Activated CD8-positive, alpha-beta T cell treated with anti-CD3 and anti-CD28 coated beads, Interleukin-2, amount 10 ng/mL, durations not matched to agents 7 days and 5 days (primary cell): ENCODE results near the gene SLC29A1. TPM values are rescaled to one million over a fixed set of nuclear protein-coding genes. Genes with fewer than 3 reads are reported as not detected.

Experiments
- ATAC-seq: fragments of 150-1000 bp; cut with Tn5 transposase; one replicate; pipeline ENCODE4 v1.10.0; 2021; ENCODE audit warnings: moderate library complexity
- CTCF ChIA-PET: fragments of 350-600 bp; sonication (Branson Sonifier 250); formaldehyde crosslinking; loops from one replicate; lab custom pipeline; 2021; ENCODE audit warnings: antibody characterized with exemption; lab: Charles Lee
- POLR2A ChIA-PET: fragments of 350-600 bp; sonication (Branson Sonifier 250); formaldehyde crosslinking; loops from one replicate; lab custom pipeline; 2021; ENCODE audit warnings: antibody characterized with exemption; lab: Charles Lee
- DNase-seq: peaks from one replicate; pipeline ENCODE4 v3.0.0-alpha.2; 2020
- H3K27ac Mint-ChIP-seq: one replicate; pipeline ENCODE4 v1.8.0; 2021; ENCODE audit warnings: mild to moderate bottlenecking, mixed read lengths
- H3K27me3 Mint-ChIP-seq: one replicate; pipeline ENCODE4 v1.8.0; 2021; ENCODE audit warnings: low read depth, mixed read lengths
- H3K36me3 Mint-ChIP-seq: one replicate; pipeline ENCODE4 v1.8.0; 2021; ENCODE audit warnings: low read depth, mixed read lengths
- H3K4me1 Mint-ChIP-seq: one replicate; pipeline ENCODE4 v1.8.0; 2021; ENCODE audit warnings: low read depth, mixed read lengths
- H3K4me3 Mint-ChIP-seq: one replicate; pipeline ENCODE4 v1.8.0; 2021; ENCODE audit warnings: mild to moderate bottlenecking, mixed read lengths
- H3K9me3 Mint-ChIP-seq: one replicate; pipeline ENCODE4 v1.8.0; 2022; ENCODE audit warnings: mixed read lengths; ENCODE audit not compliant: insufficient read depth
- total RNA-seq, 2 experiments: library from RNA; stranded (reverse); gene quantifications; one replicate each; pipeline ENCODE4 v1.2.3, GENCODE V29; 2021

SLC29A1 gene
- total RNA-seq, 2 experiments from 2014 or later = 49.2 to 53.4 TPM

GRCh38 chr6:44250067-44250717 lies 26.8 kb downstream of the SLC29A1 start:
- Mint-ChIP-seq H3K36me3 (peaks cover 78% of the 10 kb centered on the region), H3K27me3 (no peaks in the 10 kb centered on the region), H3K4me3 (peak overlapping the region; percentile 98), H3K4me1 (peaks cover 68% of the 10 kb centered on the region), H3K9me3 (no peaks in the 10 kb centered on the region), H3K27ac (peak overlapping the region; percentile 6)
- DNase-seq = no peak
- ChIA-PET CTCF (no interaction called here), POLR2A (interaction anchor here (1.3 kb wide), 1 partner anchor 12 kb away, joined by 4 read pairs; no protein-coding TSS in a partner anchor)
- ATAC-seq = no peak

GRCh38 chr6:44250718-44251123 lies 27.3 kb downstream of the SLC29A1 start:
- ATAC-seq (no peak), DNase-seq (no peak)
- peaks cover 83% of the 10 kb centered on the region for H3K36me3 Mint-ChIP-seq
- ChIA-PET CTCF (interaction anchor here (1.1 to 1.5 kb wide), 2 partner anchors 28 to 153 kb away, joined by 5 read pairs; partner anchors contain the start of gene SLC29A1), POLR2A (interaction anchor here (1.3 kb wide), 1 partner anchor 11 kb away, joined by 4 read pairs; no protein-coding TSS in a partner anchor)
- no peak overlapping the region for H3K4me3 Mint-ChIP-seq
- H3K27ac Mint-ChIP-seq = no peak overlapping the region
- peaks cover 68% of the 10 kb centered on the region for H3K4me1 Mint-ChIP-seq
- no peaks in the 10 kb centered on the region for H3K27me3 Mint-ChIP-seq
- H3K9me3 Mint-ChIP-seq = no peaks in the 10 kb centered on the region

GRCh38 chr6:44251576-44252524 lies 28.5 kb downstream of the SLC29A1 start:
- ChIA-PET POLR2A (interaction anchor here (0.6 to 1.3 kb wide), 3 partner anchors 10 to 137 kb away, joined by 3 to 4 read pairs (median 3); no protein-coding TSS in a partner anchor), CTCF (interaction anchor here (1.0 to 5.8 kb wide), 4 partner anchors 7 to 155 kb away, joined by 3 to 75 read pairs (median 5); partner anchors contain the start of genes HSP90AB1 and SLC29A1)
- DNase-seq = no peak
- no peak for ATAC-seq
- Mint-ChIP-seq H3K4me3 (no peak overlapping the region), H3K36me3 (peaks cover 87% of the 10 kb centered on the region), H3K27ac (peak overlapping the region; percentile 13), H3K27me3 (no peaks in the 10 kb centered on the region), H3K4me1 (peaks cover 75% of the 10 kb centered on the region), H3K9me3 (no peaks in the 10 kb centered on the region)

GRCh38 chr6:44253307-44254101 lies 30.1 kb downstream of the SLC29A1 start:
- ATAC-seq = no peak
- H3K27ac Mint-ChIP-seq = peak overlapping the region; percentile 48

GRCh38 chr6:44254191-44255104 lies 31.1 kb downstream of the SLC29A1 start:
- POLR2A ChIA-PET = interaction anchor here (0.5 to 3.7 kb wide), 4 partner anchors 8 to 16 kb away, joined by 3 to 104 read pairs (median 4); partner anchors contain the start of gene HSP90AB1
- no peaks in the 10 kb centered on the region for H3K27me3 Mint-ChIP-seq
- peaks cover 75% of the 10 kb centered on the region for H3K4me1 Mint-ChIP-seq
- H3K4me3 Mint-ChIP-seq = no peak overlapping the region
- H3K9me3 Mint-ChIP-seq = no peaks in the 10 kb centered on the region
- H3K36me3 Mint-ChIP-seq = peaks cover 76% of the 10 kb centered on the region
- no peak for DNase-seq
- CTCF ChIA-PET = interaction anchor here (0.7 to 5.8 kb wide), 15 partner anchors 8 to 606 kb away, joined by 3 to 75 read pairs (median 4); partner anchors contain the start of genes AARS2 and HSP90AB1
- peak overlapping the region; percentile 72 for H3K27ac Mint-ChIP-seq
- ATAC-seq = no peak

More at GRCh38 chr6:44253307-44254101, 30.1 kb downstream of the SLC29A1 start:
- H3K36me3 Mint-ChIP-seq = peaks cover 82% of the 10 kb centered on the region
- CTCF ChIA-PET = interaction anchor here (0.7 to 5.8 kb wide), 12 partner anchors 8 to 606 kb away, joined by 3 to 75 read pairs (median 4); partner anchors contain the start of genes AARS2 and HSP90AB1
- H3K4me1 Mint-ChIP-seq = peaks cover 82% of the 10 kb centered on the region
- DNase-seq = peak; percentile 77
- no peaks in the 10 kb centered on the region for H3K27me3 Mint-ChIP-seq
- no peaks in the 10 kb centered on the region for H3K9me3 Mint-ChIP-seq
- POLR2A ChIA-PET = interaction anchor here (0.5 to 1.4 kb wide), 3 partner anchors 9 to 15 kb away, joined by 3 to 4 read pairs (median 3); no protein-coding TSS in a partner anchor
- H3K4me3 Mint-ChIP-seq = no peak overlapping the region

- ChIA-PET POLR2A (interaction anchor here (3.7 kb wide), 1 partner anchor 9 kb away, joined by 104 read pairs; the partner anchor contains the start of gene HSP90AB1), CTCF (interaction anchor here (0.8 to 5.8 kb wide), 9 partner anchors 9 to 159 kb away, joined by 3 to 75 read pairs (median 6); partner anchors contain the start of gene HSP90AB1)
- Mint-ChIP-seq H3K4me1 (peaks cover 67% of the 10 kb centered on the region), H3K27ac (peak overlapping the region; percentile 75), H3K36me3 (peaks cover 76% of the 10 kb centered on the region), H3K4me3 (peak overlapping the region; percentile 85), H3K27me3 (no peaks in the 10 kb centered on the region), H3K9me3 (no peaks in the 10 kb centered on the region)
- DNase-seq (no peak), ATAC-seq (peak; percentile 3)
Observed at GRCh38 chr6:44255105-44255808, 31.9 kb downstream of the SLC29A1 start.

- ATAC-seq = peak; percentile 21
- peak overlapping the region; percentile 85 for H3K4me3 Mint-ChIP-seq
- peaks cover 63% of the 10 kb centered on the region for H3K4me1 Mint-ChIP-seq
Observed at GRCh38 chr6:44255871-44256774, 32.7 kb downstream of the SLC29A1 start.

GRCh38 chr6:44256775-44257024 lies 33.3 kb downstream of the SLC29A1 start:
- Mint-ChIP-seq H3K4me3 (peak overlapping the region; percentile 85), H3K27ac (peak overlapping the region; percentile 75), H3K9me3 (no peaks in the 10 kb centered on the region), H3K27me3 (no peaks in the 10 kb centered on the region), H3K36me3 (peaks cover 67% of the 10 kb centered on the region), H3K4me1 (peaks cover 60% of the 10 kb centered on the region)
- POLR2A ChIA-PET = interaction anchor here (0.9 to 3.7 kb wide), 8 partner anchors 10 to 627 kb away, joined by 3 to 104 read pairs (median 4); partner anchors contain the start of gene HSP90AB1
- ATAC-seq (peak; percentile 25), DNase-seq (no peak)
- CTCF ChIA-PET = interaction anchor here (0.6 to 5.8 kb wide), 21 partner anchors 8 to 1252 kb away, joined by 3 to 75 read pairs (median 5); partner anchors contain the start of genes AARS2, HSP90AB1 and SLC29A1

More at GRCh38 chr6:44255871-44256774, 32.7 kb downstream of the SLC29A1 start:
- H3K36me3 Mint-ChIP-seq = peaks cover 71% of the 10 kb centered on the region
- H3K27me3 Mint-ChIP-seq = no peaks in the 10 kb centered on the region
- ChIA-PET CTCF (interaction anchor here (0.6 to 5.8 kb wide), 19 partner anchors 8 to 1252 kb away, joined by 3 to 75 read pairs (median 5); partner anchors contain the start of genes AARS2, HSP90AB1 and SLC29A1), POLR2A (interaction anchor here (0.9 to 3.7 kb wide), 8 partner anchors 10 to 626 kb away, joined by 3 to 104 read pairs (median 4); partner anchors contain the start of gene HSP90AB1)
- H3K27ac Mint-ChIP-seq = peak overlapping the region; percentile 75
- no peak for DNase-seq
- H3K9me3 Mint-ChIP-seq = no peaks in the 10 kb centered on the region
